LNCaP clone FGC (cell line): Measurements from ENCODE around the gene ETV6.

Experiments
- DNase-seq: peaks from one replicate; pipeline ENCODE4 v3.0.0-alpha.2; 2011; ENCODE audit warnings: low read depth
- H3K4me3 ChIP-seq: 2 replicates; pipeline ENCODE4 v1.5.1; 2011; ENCODE audit warnings: mild to moderate bottlenecking, low read depth, low read length, control low read depth
- CTCF ChIP-seq: IDR thresholded peaks from 2 replicates; pipeline ENCODE4 v1.5.1; 2012; ENCODE audit warnings: mild to moderate bottlenecking; ENCODE audit not compliant: control insufficient read depth, insufficient read depth; ENCODE audit errors: extremely low read depth

Gene ETV6

GRCh38 chr12:11745113-11745512, 95.6 kb downstream of the ETV6 start:
- no peak overlapping the region for H3K4me3 ChIP-seq
- no peak for TF ChIP-seq CTCF
- no peak for DNase-seq

GRCh38 chr12:11746024-11746771, 96.7 kb downstream of the ETV6 start:
- no peak for TF ChIP-seq CTCF
- no peak for DNase-seq

GRCh38 chr12:11746940-11747716, 97.7 kb downstream of the ETV6 start:
- no peak overlapping the region for H3K4me3 ChIP-seq
- DNase-seq = no peak
- no peak for TF ChIP-seq CTCF

More at GRCh38 chr12:11746024-11746771, 96.7 kb downstream of the ETV6 start:
- no peak overlapping the region for H3K4me3 ChIP-seq

GRCh38 chr12:11747969-11748368, 98.5 kb downstream of the ETV6 start:
- no peak overlapping the region for H3K4me3 ChIP-seq
- no peak for DNase-seq
- no peak for TF ChIP-seq CTCF

- TF ChIP-seq CTCF = no peak
- H3K4me3 ChIP-seq = no peak overlapping the region
- DNase-seq = no peak
Observed at GRCh38 chr12:11748903-11749302, 99.4 kb downstream of the ETV6 start.

GRCh38 chr12:11749943-11750690, 100.6 kb downstream of the ETV6 start:
- H3K4me3 ChIP-seq = no peak overlapping the region
- no peak for DNase-seq
- TF ChIP-seq CTCF = no peak
